MCF 10A (cell line): ENCODE data around the gene CEP135. TPM values are rescaled to one million over a fixed set of nuclear protein-coding genes. Genes with fewer than 3 reads are reported as not detected.
"Not testable (repeated sequence)": the region's sequence is repeated elsewhere in the genome, so short reads cannot be mapped to it uniquely, and the experiment has no call there.

Experiments used
- BruUV-seq: library from RNA; stranded (reverse); fragments of 400-500 nt; replicated peaks from 2 replicates; lab custom pipeline; 2021; lab: Mats Ljungman, UMichigan
- CTCF ChIA-PET: fragments of 300-600 bp; sonication (Branson Sonifier 250); formaldehyde crosslinking; extraction: SDS; loops from one replicate; lab custom pipeline; 2021; ENCODE audit warnings: antibody characterized with exemption, inconsistent platforms; lab: Yijun Ruan, JAX
- POLR2A ChIA-PET: fragments of 300-600, 350-650 bp; sonication (Branson Sonifier 250); formaldehyde crosslinking; extraction: SDS; loops from one replicate; lab custom pipeline; 2020; ENCODE audit warnings: antibody characterized with exemption, inconsistent platforms; lab: Yijun Ruan, JAX
- DNase-seq: peaks from one replicate; pipeline ENCODE4 v3.0.0-alpha.2; 2018; ENCODE audit not compliant: unreplicated experiment
- H3K27ac Mint-ChIP-seq: one replicate; pipeline ENCODE4 v1.8.0; 2022; ENCODE audit warnings: mild to moderate bottlenecking, low read depth, mixed read lengths; ENCODE audit not compliant: unreplicated experiment
- H3K27me3 Mint-ChIP-seq: one replicate; pipeline ENCODE4 v1.8.0; 2022; ENCODE audit warnings: mixed read lengths; ENCODE audit not compliant: insufficient read depth, unreplicated experiment
- H3K36me3 Mint-ChIP-seq: one replicate; pipeline ENCODE4 v1.8.0; 2022; ENCODE audit warnings: mild to moderate bottlenecking, moderate library complexity, mixed read lengths; ENCODE audit not compliant: insufficient read depth, unreplicated experiment
- H3K4me1 Mint-ChIP-seq: one replicate; pipeline ENCODE4 v1.8.0; 2022; ENCODE audit warnings: mixed read lengths; ENCODE audit not compliant: insufficient read depth, unreplicated experiment
- H3K4me3 Mint-ChIP-seq: one replicate; pipeline ENCODE4 v1.8.0; 2022; ENCODE audit warnings: mild to moderate bottlenecking, moderate library complexity, mixed read lengths; ENCODE audit not compliant: unreplicated experiment
- H3K9me3 Mint-ChIP-seq: one replicate; pipeline ENCODE4 v1.8.0; 2022; ENCODE audit warnings: mixed read lengths; ENCODE audit not compliant: unreplicated experiment
- CTCF ChIP-seq: fragments of 200-600 bp; IDR thresholded peaks from one replicate; pipeline ENCODE4 v1.8.0; 2022; ENCODE audit warnings: antibody characterized with exemption, mild to moderate bottlenecking; ENCODE audit not compliant: unreplicated experiment
- intact Hi-C: fragments of 100-400 bp; cut with micrococcal nuclease; formaldehyde crosslinking; loops from 2 replicates; pipeline ENCODE4 v1.14.1; 2022
- total RNA-seq: library from RNA; stranded (reverse); gene quantifications from 2 replicates; pipeline ENCODE4 v1.2.3, GENCODE V29; 2022

The CEP135 gene
- total RNA-seq, 1 experiment from 2014 or later: 12.4 TPM

GRCh38 chr4:55955710-55956109 is 7.0 kb downstream of the CEP135 start:
- POLR2A ChIA-PET: no interaction called here
- Mint-ChIP-seq H3K4me3 (no peak overlapping the region), H3K27me3 (no peaks in the 10 kb centered on the region), H3K36me3 (peaks cover 55% of the 10 kb centered on the region), H3K27ac (no peak overlapping the region), H3K4me1 (peaks cover 4% of the 10 kb centered on the region), H3K9me3 (no peaks in the 10 kb centered on the region)
- no TSS peak for BruUV-seq
- DNase-seq: no peak
- CTCF ChIA-PET: no interaction called here
- TF ChIP-seq CTCF: no peak
- intact Hi-C loops: no loop called here

DNA sequence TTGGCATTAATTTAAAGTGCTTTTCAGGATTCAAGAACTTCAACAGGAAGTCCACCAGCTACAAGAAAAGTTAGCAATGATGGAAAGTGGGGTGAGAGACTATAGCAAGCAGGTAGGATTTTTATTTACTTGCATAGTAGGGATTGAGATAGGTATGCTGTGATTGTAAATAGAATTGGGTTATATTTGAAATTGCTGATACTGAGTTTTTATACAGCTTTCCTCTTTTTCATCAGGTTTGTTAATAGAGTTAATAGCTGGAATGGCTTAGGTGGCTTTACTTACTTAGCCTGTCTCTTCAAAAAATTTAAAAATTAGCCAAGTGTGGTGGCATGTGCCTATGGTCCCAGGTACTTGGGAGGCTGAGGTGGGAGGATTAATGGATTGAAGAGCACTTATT is 10.9 kb downstream of the CEP135 start:
- no peak overlapping the region for H3K27ac Mint-ChIP-seq
- no TSS peak for BruUV-seq
- no peak for TF ChIP-seq CTCF
- CTCF ChIA-PET: interaction anchor here (0.5 to 1.5 kb wide), 5 partner anchors 11 to 887 kb away, joined by 3 to 4 read pairs (median 4); no protein-coding TSS in a partner anchor
- H3K9me3 Mint-ChIP-seq: no peaks in the 10 kb centered on the region
- no peak overlapping the region for H3K4me3 Mint-ChIP-seq
- no peaks in the 10 kb centered on the region for H3K27me3 Mint-ChIP-seq
- intact Hi-C loops: no loop called here
- peaks cover 52% of the 10 kb centered on the region for H3K36me3 Mint-ChIP-seq
- peaks cover 10% of the 10 kb centered on the region for H3K4me1 Mint-ChIP-seq
- POLR2A ChIA-PET: interaction anchor here (0.6 to 1.2 kb wide), 2 partner anchors 11 to 46 kb away, joined by 4 to 10 read pairs; partner anchors contain the start of gene CEP135
- DNase-seq: no peak

DNA sequence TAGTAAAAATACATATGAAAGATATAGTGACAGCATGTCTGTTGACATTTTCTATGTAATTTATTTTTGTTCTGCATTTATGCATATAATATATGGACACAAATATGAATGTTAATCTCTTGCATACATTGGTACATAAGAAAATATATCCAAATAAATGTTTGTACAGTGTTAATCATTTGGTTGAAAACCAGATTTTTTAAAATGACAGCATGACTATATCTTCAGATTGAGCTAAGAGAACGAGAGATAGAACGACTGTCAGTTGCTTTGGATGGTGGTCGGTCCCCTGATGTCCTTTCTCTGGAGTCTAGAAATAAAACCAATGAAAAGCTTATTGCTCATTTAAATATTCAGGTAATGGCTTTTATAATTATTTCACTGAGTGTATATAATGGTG is 15.3 kb downstream of the CEP135 start:
- no peak for DNase-seq
- intact Hi-C loops: no loop called here
- ChIA-PET POLR2A (no interaction called here), CTCF (no interaction called here)
- Mint-ChIP-seq H3K9me3 (no peaks in the 10 kb centered on the region), H3K4me1 (peaks cover 10% of the 10 kb centered on the region), H3K36me3 (peaks cover 30% of the 10 kb centered on the region), H3K27me3 (no peaks in the 10 kb centered on the region), H3K27ac (no peak overlapping the region), H3K4me3 (no peak overlapping the region)
- no peak for TF ChIP-seq CTCF
- BruUV-seq: no TSS peak

GRCh38 chr4:55965585-55965984 is 16.8 kb downstream of the CEP135 start:
- intact Hi-C loops: no loop called here
- Mint-ChIP-seq H3K36me3 (peaks cover 30% of the 10 kb centered on the region), H3K9me3 (no peaks in the 10 kb centered on the region), H3K27ac (no peak overlapping the region), H3K27me3 (no peaks in the 10 kb centered on the region), H3K4me3 (no peak overlapping the region), H3K4me1 (peaks cover 10% of the 10 kb centered on the region)
- BruUV-seq: no TSS peak
- no peak for DNase-seq
- no peak for TF ChIP-seq CTCF
- ChIA-PET POLR2A (interaction anchor here (0.6 to 0.7 kb wide), 2 partner anchors 73 to 335 kb away, joined by 3 read pairs; no protein-coding TSS in a partner anchor), CTCF (interaction anchor here (0.6 to 1.4 kb wide), 3 partner anchors 29 to 103 kb away, joined by 3 to 4 read pairs (median 3); no protein-coding TSS in a partner anchor)

DNA sequence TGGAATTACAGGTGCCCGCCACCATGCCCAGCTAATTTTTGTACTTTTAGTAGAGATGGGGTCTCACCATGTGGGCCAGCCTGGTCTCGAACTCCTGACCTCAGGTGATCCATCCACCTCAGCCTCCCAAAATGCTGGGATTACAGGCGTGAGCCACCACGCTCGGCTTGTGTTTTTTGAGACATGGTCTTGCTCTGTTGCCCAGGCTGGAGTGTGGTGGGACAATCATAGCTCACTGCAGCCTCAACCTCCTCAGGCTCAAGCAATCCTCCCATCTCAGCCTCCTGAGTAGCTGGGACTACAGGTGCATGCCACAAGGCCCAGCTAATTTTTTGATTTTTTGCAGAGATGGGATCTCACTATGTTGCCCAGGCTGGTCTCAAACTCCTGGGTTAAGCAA is 17.6 kb downstream of the CEP135 start:
- intact Hi-C loops, CTCF ChIA-PET, H3K4me3 Mint-ChIP-seq, BruUV-seq, DNase-seq, H3K4me1 Mint-ChIP-seq, H3K9me3 Mint-ChIP-seq, H3K27ac Mint-ChIP-seq, H3K27me3 Mint-ChIP-seq: not testable (repeated sequence)
- peaks cover 26% of the 10 kb centered on the region for H3K36me3 Mint-ChIP-seq
- POLR2A ChIA-PET: interaction anchor here (0.7 kb wide), 1 partner anchor 72 kb away, joined by 3 read pairs; no protein-coding TSS in a partner anchor
